Activated naive CD4-positive, alpha-beta T cell treated with anti-CD3 and anti-CD28 coated beads for 36 hours (primary cell): ENCODE results near the gene ZBTB20. TPM values are rescaled to one million over a fixed set of nuclear protein-coding genes. Genes with fewer than 3 reads are reported as not detected.

Experiments used
- CTCF ChIA-PET: fragments of 350-600 bp; sonication (Branson Sonifier 250); formaldehyde crosslinking; loops from one replicate; lab custom pipeline; 2021; ENCODE audit warnings: antibody characterized with exemption; lab: Charles Lee
- DNase-seq: peaks from one replicate; pipeline ENCODE4 v3.0.0-alpha.2; 2020
- H3K27ac Mint-ChIP-seq: one replicate; pipeline ENCODE4 v1.8.0; 2021; ENCODE audit warnings: mild to moderate bottlenecking, mixed read lengths
- H3K27me3 Mint-ChIP-seq: one replicate; pipeline ENCODE4 v1.8.0; 2021; ENCODE audit warnings: low read depth, mixed read lengths
- H3K36me3 Mint-ChIP-seq: one replicate; pipeline ENCODE4 v1.8.0; 2021; ENCODE audit warnings: low read depth, mixed read lengths
- H3K4me1 Mint-ChIP-seq: one replicate; pipeline ENCODE4 v1.8.0; 2021; ENCODE audit warnings: low read depth, mixed read lengths
- H3K4me3 Mint-ChIP-seq: one replicate; pipeline ENCODE4 v1.8.0; 2021; ENCODE audit warnings: mild to moderate bottlenecking, moderate library complexity, mixed read lengths
- H3K9me3 Mint-ChIP-seq: one replicate; pipeline ENCODE4 v1.8.0; 2021; ENCODE audit warnings: mixed read lengths
- intact Hi-C: fragments of 100-400 bp; cut with micrococcal nuclease; formaldehyde crosslinking; loops from one replicate; pipeline ENCODE4 v1.15.1; 2023
- total RNA-seq, 2 experiments: library from RNA; stranded (reverse); gene quantifications; one replicate each; pipeline ENCODE4 v1.2.3, GENCODE V29; 2021

ZBTB20 gene
- total RNA-seq, 2 experiments from 2014 or later: 4.5 to 4.7 TPM

DNA sequence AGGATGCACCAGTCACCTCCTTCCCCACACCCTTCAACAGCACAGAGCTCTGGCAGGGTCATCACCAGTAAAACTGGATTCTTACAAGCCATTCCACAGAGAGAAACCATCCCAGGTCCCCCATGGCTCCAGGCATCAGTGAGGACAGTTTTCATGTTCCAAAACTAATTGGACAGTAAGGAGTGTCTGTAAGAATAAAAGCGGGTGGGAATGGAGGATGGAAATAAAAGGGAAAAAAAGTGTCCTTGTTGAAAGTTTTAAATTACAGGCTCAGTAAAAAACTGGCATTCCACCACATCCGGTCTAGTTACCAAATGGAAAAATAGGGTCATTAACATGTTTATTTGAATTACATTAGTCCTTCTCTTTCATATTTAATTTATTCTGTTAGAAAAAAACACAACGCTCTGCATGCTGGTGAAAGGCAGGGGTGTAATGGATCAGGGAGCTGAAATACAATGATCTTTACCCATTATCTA is 735.9 kb downstream of the ZBTB20 start:
- intact Hi-C loops: loop anchor here (10.0 kb wide), 1 partner anchor 734 kb away; the partner anchor contains the start of gene ZBTB20

GRCh38 chr3:114408736-114409670 is 738.1 kb downstream of the ZBTB20 start:
- no peak overlapping the region for H3K4me3 Mint-ChIP-seq
- CTCF ChIA-PET: interaction anchor here (0.6 to 1.7 kb wide), 4 partner anchors 10 to 253 kb away, joined by 3 to 15 read pairs (median 3); no protein-coding TSS in a partner anchor
- H3K4me1 Mint-ChIP-seq: peaks cover 14% of the 10 kb centered on the region
- no peak for DNase-seq
- intact Hi-C loops: no loop called here
- no peak overlapping the region for H3K27ac Mint-ChIP-seq
- H3K9me3 Mint-ChIP-seq: no peaks in the 10 kb centered on the region
- H3K27me3 Mint-ChIP-seq: no peaks in the 10 kb centered on the region
- H3K36me3 Mint-ChIP-seq: no peaks in the 10 kb centered on the region

More for the DNA sequence above, 735.9 kb downstream of the ZBTB20 start:
- Mint-ChIP-seq H3K27me3 (no peaks in the 10 kb centered on the region), H3K27ac (no peak overlapping the region), H3K9me3 (no peaks in the 10 kb centered on the region), H3K4me3 (no peak overlapping the region), H3K4me1 (peaks cover 14% of the 10 kb centered on the region), H3K36me3 (no peaks in the 10 kb centered on the region)
- no peak for DNase-seq
- CTCF ChIA-PET: interaction anchor here (0.6 to 1.6 kb wide), 3 partner anchors 16 to 120 kb away, joined by 3 to 6 read pairs (median 5); no protein-coding TSS in a partner anchor

GRCh38 chr3:114406922-114407321 is 740.2 kb downstream of the ZBTB20 start:
- H3K27me3 Mint-ChIP-seq: no peaks in the 10 kb centered on the region
- no peak for DNase-seq
- intact Hi-C loops: no loop called here
- H3K4me1 Mint-ChIP-seq: peaks cover 4% of the 10 kb centered on the region
- CTCF ChIA-PET: interaction anchor here (0.6 to 1.0 kb wide), 2 partner anchors 163 to 233 kb away, joined by 3 read pairs; no protein-coding TSS in a partner anchor
- no peak overlapping the region for H3K27ac Mint-ChIP-seq
- H3K36me3 Mint-ChIP-seq: no peaks in the 10 kb centered on the region
- H3K4me3 Mint-ChIP-seq: no peak overlapping the region
- no peaks in the 10 kb centered on the region for H3K9me3 Mint-ChIP-seq

- Mint-ChIP-seq H3K27ac (no peak overlapping the region), H3K4me1 (no peaks in the 10 kb centered on the region), H3K4me3 (no peak overlapping the region), H3K9me3 (no peaks in the 10 kb centered on the region), H3K27me3 (no peaks in the 10 kb centered on the region), H3K36me3 (no peaks in the 10 kb centered on the region)
- CTCF ChIA-PET: interaction anchor here (0.6 to 2.4 kb wide), 5 partner anchors 12 to 1672 kb away, joined by 3 to 14 read pairs (median 3); no protein-coding TSS in a partner anchor
- intact Hi-C loops: no loop called here
- DNase-seq: no peak
Measured at GRCh38 chr3:114406286-114406685, 740.8 kb downstream of the ZBTB20 start.

GRCh38 chr3:114405202-114405990 is 741.7 kb downstream of the ZBTB20 start:
- no peak for DNase-seq
- H3K27ac Mint-ChIP-seq: no peak overlapping the region
- no peaks in the 10 kb centered on the region for H3K36me3 Mint-ChIP-seq
- intact Hi-C loops: no loop called here
- H3K4me1 Mint-ChIP-seq: no peaks in the 10 kb centered on the region
- CTCF ChIA-PET: interaction anchor here (0.6 to 2.4 kb wide), 5 partner anchors 13 to 1671 kb away, joined by 3 to 14 read pairs (median 3); no protein-coding TSS in a partner anchor
- H3K27me3 Mint-ChIP-seq: no peaks in the 10 kb centered on the region
- H3K9me3 Mint-ChIP-seq: no peaks in the 10 kb centered on the region
- no peak overlapping the region for H3K4me3 Mint-ChIP-seq

DNA sequence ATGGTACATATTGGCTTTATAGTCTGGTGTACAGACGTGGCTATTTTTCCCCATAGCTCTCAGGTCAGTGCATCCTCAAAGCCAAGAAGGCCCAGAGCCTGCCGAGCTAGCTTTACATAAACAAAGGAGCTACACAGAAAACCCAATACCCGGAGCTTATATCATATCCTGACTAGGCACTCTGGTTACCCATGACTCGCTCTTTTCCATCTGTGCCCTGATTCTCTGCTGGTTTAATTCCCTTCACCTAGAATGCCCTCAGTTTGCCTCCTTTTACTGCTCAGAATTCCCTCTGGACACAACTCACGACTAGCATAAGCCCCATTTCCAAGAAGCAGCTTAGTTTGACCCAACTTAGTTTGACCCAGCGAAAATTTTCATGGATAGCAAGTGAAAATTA is 742.5 kb downstream of the ZBTB20 start:
- H3K4me1 Mint-ChIP-seq: no peaks in the 10 kb centered on the region
- intact Hi-C loops: no loop called here
- DNase-seq: no peak
- no peak overlapping the region for H3K4me3 Mint-ChIP-seq
- CTCF ChIA-PET: interaction anchor here (1.0 to 2.4 kb wide), 4 partner anchors 14 to 150 kb away, joined by 3 to 14 read pairs (median 6); no protein-coding TSS in a partner anchor
- no peaks in the 10 kb centered on the region for H3K36me3 Mint-ChIP-seq
- H3K27ac Mint-ChIP-seq: no peak overlapping the region
- no peaks in the 10 kb centered on the region for H3K27me3 Mint-ChIP-seq
- no peaks in the 10 kb centered on the region for H3K9me3 Mint-ChIP-seq

DNA sequence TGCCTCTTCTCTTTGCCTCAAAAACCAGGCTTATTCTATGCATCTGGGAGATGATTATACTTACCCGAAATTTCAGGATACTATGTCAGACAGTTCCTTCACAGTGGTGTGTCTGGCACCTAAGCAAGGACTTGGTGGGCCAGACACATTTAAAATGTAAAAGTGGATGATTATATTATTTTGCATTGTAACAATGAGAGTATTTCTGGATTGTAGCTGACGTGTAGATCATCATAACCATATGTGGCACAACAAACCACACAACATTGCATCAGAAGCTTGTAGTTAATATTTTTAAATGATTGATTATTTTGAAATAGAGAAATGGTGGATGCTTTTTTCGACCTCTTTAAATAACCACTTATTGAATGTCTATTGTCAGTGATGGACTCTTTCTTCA is 744.2 kb downstream of the ZBTB20 start:
- DNase-seq: no peak

DNA sequence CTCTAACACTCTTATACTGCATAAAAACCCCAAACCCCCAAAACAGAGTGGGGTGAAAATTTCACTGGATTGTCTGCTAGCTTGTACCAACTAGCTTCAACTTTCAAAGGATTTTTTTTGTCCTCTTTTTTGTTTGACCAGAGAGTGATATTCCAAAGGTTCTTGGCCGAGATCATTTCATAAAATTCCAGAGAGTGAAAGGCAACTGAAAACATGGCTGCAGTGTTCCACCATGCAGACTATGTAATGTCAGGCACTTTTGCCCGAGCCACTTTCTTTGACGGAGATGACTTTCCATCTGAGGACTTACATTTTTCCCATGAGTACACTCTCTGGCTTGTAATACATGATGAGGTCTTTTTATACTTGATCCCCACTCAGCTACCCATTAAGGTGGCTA is 745.7 kb downstream of the ZBTB20 start:
- Mint-ChIP-seq H3K4me1 (peaks cover 3% of the 10 kb centered on the region), H3K4me3 (no peak overlapping the region), H3K9me3 (no peaks in the 10 kb centered on the region), H3K27ac (no peak overlapping the region), H3K27me3 (no peaks in the 10 kb centered on the region), H3K36me3 (no peaks in the 10 kb centered on the region)
- intact Hi-C loops: no loop called here
- CTCF ChIA-PET: interaction anchor here (0.8 kb wide), 1 partner anchor 9 kb away, joined by 3 read pairs; no protein-coding TSS in a partner anchor
- no peak for DNase-seq

More for the DNA sequence above, 744.2 kb downstream of the ZBTB20 start:
- Mint-ChIP-seq H3K27ac (no peak overlapping the region), H3K4me3 (no peak overlapping the region), H3K27me3 (no peaks in the 10 kb centered on the region), H3K9me3 (no peaks in the 10 kb centered on the region), H3K36me3 (no peaks in the 10 kb centered on the region), H3K4me1 (no peaks in the 10 kb centered on the region)
- intact Hi-C loops: no loop called here
- CTCF ChIA-PET: interaction anchor here (0.6 to 1.5 kb wide), 3 partner anchors 16 to 149 kb away, joined by 3 to 4 read pairs (median 3); no protein-coding TSS in a partner anchor

DNA sequence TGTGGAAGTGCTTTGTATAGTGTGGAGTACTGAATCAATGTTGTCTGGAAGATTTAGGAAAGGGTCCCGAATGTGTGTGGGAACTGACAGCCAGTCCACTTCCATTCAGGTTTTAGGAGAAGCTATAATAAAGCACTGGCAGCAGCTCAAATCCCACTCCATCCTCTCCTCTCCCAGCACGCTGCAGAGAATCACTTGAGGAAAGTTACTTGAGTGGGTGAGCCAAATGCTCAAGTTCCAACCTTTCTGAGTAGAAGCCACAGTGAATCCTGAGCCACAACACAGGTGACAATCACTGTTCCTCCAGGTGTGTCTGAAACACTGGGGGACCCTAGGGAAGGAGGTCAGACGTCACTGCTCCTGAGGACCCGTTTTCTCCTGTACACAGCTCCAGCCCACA is 746.7 kb downstream of the ZBTB20 start:
- Mint-ChIP-seq H3K27me3 (no peaks in the 10 kb centered on the region), H3K36me3 (no peaks in the 10 kb centered on the region), H3K9me3 (no peaks in the 10 kb centered on the region)

DNA sequence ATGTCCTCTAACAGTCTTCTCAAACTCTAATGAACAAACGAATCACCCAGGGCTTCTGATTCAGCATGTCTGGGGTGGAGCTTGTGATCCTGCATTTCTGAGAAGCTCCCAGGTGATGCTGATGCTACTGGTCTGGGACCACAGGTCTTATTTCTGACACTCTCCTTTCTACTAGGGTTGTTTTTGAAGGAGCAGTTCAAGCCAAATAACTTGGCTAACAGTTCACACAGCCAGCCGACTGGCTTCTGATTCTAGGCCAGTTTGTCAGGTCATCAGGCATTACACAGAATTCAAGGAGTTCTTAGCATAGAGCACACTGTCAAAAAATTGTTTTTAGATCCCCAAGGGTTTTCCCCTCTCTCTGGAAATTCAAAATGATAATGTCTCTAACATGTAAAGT is 752.5 kb downstream of the ZBTB20 start:
- H3K36me3 Mint-ChIP-seq: no peaks in the 10 kb centered on the region
- no peak overlapping the region for H3K4me3 Mint-ChIP-seq
- H3K27me3 Mint-ChIP-seq: no peaks in the 10 kb centered on the region
- CTCF ChIA-PET: interaction anchor here (0.8 to 3.9 kb wide), 3 partner anchors 10 to 24 kb away, joined by 5 to 30 read pairs (median 5); no protein-coding TSS in a partner anchor
- H3K9me3 Mint-ChIP-seq: no peaks in the 10 kb centered on the region
- H3K4me1 Mint-ChIP-seq: peaks cover 16% of the 10 kb centered on the region
- intact Hi-C loops: no loop called here
- no peak overlapping the region for H3K27ac Mint-ChIP-seq
- no peak for DNase-seq

More for the DNA sequence above, 746.7 kb downstream of the ZBTB20 start:
- CTCF ChIA-PET: interaction anchor here (0.5 to 0.8 kb wide), 4 partner anchors 38 to 427 kb away, joined by 3 read pairs; no protein-coding TSS in a partner anchor
- no peak overlapping the region for H3K27ac Mint-ChIP-seq
- peaks cover 3% of the 10 kb centered on the region for H3K4me1 Mint-ChIP-seq
- no peak for DNase-seq
- no peak overlapping the region for H3K4me3 Mint-ChIP-seq
- intact Hi-C loops: no loop called here

DNA sequence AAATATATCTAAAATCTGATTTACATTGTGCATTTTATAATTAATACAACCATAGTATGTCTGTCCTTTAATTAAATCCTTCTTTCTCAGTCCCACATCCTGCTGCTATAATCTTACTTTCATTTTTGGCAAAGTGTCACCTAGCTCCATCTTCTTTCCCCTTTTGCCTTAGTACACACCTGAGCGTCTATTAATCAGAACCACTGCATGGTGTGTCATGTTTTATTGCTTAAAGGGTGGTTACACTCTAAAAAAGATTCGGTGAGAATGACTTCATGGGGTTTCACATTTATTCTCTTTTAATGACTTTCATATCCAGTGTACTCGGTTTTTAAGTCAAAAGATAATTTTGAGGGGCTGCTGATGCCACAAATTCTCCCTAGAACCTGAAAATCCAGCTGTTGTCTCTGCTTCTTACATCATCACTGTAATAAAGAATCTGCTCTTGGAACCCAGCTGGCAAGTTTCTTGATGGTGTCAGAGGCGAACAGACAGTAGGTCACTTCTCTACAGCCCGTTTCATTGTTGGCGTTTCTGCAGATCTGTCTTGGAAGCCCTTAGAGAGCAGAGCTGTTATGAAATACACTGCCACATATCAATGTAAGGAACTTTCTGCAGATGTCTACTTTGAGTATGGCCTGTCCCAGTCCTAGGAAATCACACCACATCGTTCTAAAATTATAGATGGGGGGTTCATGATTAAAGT is 753.6 kb downstream of the ZBTB20 start:
- DNase-seq: no peak
- CTCF ChIA-PET: interaction anchor here (0.8 to 3.9 kb wide), 4 partner anchors 9 to 29 kb away, joined by 5 to 30 read pairs (median 6); no protein-coding TSS in a partner anchor
- peaks cover 22% of the 10 kb centered on the region for H3K4me1 Mint-ChIP-seq
- no peak overlapping the region for H3K27ac Mint-ChIP-seq
- H3K27me3 Mint-ChIP-seq: no peaks in the 10 kb centered on the region
- H3K9me3 Mint-ChIP-seq: no peaks in the 10 kb centered on the region
- no peak overlapping the region for H3K4me3 Mint-ChIP-seq
- peaks cover 4% of the 10 kb centered on the region for H3K36me3 Mint-ChIP-seq
- intact Hi-C loops: no loop called here
